Suppressor macrophage treated with lipopolysaccharide for 4 hours (primary cell): ENCODE results near the gene IQCN.
A peak's percentile ranks its signal among the peaks of the same experiment; 100 is the strongest.
"Not testable (repeated sequence)": the region's sequence is repeated elsewhere in the genome, so short reads cannot be mapped to it uniquely, and the experiment has no call there.

Experiments used
- DNase-seq: peaks from one replicate; pipeline ENCODE4 v3.0.0-alpha.2; 2020

IQCN gene

DNA sequence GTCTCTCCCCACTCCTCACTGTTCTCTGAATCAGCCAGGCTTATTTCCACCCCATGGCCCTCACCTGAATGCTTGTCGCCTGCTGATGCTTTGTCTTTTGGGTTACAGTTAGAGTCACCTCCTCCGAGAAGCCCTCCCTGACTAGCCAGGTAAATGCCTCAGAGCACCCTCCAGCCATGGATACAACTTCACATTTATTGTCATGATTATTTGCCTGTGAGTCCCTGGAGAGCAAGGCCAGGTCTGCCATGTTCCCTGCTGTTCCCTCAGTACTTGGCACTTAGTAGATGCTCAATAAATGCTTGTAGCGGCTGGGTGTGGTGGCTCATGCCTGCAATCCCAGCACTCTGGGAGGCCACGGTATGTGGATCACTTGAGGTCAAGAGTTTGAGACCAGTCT lies 44.3 kb downstream of the IQCN start:
- DNase-seq: no peak

DNA sequence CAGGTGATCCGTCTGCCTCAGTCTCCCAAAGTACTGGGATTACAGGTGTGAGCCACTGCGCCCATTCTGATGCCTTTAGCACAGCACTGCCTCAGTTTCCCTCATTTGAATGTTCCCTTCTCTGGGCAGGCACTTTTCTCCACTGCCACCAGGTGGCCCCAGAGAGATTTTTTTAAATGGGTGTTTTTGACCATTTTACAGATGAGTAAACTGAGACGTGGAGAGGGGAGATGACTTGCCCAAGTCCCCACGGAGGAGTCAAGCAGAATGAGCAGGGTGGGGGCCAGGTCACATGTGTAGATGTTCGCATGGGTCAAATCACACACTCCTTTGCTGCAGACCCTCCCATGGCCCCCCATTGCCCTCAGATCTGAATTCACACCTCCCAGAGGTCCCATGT lies 44.8 kb downstream of the IQCN start:
- no peak for DNase-seq

DNA sequence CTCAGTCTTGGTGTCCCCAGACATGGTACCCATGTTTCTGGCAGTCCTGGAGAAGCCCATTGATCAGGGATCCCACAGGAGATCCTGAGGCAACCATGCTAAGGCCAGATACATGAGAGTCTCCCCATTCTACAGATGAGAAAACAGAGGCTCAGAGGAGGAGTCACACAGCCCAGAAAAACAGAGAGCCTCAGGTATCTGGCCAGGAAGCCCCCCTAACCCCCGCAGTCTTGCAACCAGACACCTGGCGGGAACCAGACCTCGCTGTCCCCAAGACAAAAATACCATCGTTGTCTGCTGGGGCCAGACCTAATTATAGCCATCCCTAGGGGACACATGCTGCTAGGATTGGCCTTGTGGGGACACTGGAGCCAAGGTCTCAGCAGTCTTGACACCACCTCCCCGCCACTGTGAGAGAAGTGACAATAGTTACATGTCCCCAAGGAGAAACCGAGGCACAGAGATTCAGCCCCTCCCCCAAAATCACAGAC lies 46.4 kb downstream of the IQCN start:
- DNase-seq: no peak

DNA sequence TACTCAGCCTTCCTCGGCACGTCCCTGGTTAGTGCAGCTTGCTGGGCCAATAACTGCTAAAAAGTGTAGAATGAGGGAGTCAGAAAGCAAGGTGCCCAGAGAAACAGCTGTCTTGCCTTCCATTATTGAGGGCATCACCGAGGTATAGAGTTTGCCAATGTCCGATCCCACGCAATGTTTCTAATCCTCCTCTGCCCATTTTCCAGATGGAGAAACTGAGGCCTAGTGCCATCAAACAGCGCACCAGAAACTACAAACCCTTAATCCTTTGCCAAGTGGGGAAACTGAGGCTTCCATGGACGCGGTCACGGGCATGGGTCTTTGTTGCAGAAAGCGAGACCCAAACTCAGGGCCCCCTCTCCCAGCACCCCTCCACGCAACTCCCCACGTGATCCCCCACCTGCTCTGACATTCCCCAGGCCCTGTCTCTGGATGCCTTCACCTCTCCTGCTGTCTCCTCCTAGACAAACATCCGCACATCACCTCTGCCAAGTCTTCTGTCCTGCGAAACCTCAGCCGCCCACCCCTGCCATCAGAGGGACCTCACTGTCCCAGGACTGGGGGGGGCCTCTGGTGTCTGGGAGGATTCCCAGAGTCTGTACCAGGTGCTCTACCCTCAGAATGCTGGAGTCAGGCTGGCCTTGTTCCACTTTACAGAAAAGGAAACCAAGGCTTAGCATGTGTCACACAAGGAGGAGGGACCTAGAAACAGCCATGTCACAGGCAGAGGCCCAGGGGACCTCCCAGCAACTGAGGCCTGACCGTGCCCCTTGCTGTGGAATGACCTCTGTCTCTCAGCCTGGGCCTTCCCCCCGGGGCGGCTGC lies 47.1 kb downstream of the IQCN start:
- DNase-seq: no peak

DNA sequence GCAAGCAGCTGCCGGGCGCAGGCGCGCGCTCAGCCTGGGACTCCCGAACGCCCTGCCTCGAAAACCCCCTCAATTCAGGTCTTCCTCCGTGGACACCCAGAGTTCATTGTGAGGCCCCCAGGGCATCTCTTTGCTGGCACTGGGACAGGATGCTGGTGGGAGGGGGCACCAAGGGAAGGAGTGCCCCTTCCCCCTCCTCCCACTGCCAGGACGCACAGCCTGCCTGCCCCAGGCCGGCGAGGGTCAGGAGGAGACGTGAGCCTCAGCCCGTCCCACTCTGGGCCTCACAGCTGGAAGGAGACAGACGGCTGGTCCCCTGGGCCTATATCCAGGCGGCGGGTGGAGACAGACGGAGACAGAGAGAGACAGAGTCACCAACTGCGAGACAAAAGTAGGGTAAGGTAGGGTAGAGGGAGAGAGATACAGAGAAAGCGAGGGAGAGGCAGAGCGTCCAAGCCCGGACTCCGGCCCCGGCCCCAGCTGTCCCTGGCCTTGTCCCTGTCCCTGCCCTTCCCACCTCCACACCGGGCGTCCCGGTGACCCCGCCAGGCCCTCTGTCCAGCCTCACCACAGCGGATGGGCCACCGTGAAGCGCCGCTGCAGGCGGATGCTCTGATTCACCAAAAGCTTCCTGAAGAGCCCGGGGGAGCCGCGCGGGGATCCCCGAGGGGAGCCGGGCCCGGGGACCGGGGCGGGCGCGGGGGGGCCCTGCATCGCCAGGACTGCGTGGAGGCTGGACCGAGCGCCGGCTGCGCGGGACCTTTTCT lies 48.4 kb downstream of the IQCN start, which contains the start of gene PDE4C:
Gene PDE4C, minus strand, starts transcription at position 737 of the 767 bp plus-strand sequence. Its CDS starts 23 bp downstream, at position 714.
- no peak for DNase-seq

DNA sequence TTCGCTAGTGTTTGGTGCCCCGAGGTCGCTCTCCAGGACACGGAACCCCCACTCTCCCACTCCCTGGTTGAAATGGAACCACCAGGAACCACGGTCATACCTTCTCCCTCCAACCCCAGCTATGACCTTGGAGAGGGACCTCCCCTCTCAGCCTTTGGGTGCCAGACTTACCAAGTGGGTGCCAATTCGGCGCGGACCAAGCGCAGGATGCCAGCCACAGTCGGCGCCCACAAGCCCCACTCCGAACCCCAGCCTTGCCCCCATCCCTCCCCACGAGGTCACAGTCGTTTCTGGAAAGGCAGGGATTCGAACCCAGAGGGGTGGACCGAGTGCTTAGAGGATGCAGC lies 48.9 kb downstream of the IQCN start:
- DNase-seq: no peak

DNA sequence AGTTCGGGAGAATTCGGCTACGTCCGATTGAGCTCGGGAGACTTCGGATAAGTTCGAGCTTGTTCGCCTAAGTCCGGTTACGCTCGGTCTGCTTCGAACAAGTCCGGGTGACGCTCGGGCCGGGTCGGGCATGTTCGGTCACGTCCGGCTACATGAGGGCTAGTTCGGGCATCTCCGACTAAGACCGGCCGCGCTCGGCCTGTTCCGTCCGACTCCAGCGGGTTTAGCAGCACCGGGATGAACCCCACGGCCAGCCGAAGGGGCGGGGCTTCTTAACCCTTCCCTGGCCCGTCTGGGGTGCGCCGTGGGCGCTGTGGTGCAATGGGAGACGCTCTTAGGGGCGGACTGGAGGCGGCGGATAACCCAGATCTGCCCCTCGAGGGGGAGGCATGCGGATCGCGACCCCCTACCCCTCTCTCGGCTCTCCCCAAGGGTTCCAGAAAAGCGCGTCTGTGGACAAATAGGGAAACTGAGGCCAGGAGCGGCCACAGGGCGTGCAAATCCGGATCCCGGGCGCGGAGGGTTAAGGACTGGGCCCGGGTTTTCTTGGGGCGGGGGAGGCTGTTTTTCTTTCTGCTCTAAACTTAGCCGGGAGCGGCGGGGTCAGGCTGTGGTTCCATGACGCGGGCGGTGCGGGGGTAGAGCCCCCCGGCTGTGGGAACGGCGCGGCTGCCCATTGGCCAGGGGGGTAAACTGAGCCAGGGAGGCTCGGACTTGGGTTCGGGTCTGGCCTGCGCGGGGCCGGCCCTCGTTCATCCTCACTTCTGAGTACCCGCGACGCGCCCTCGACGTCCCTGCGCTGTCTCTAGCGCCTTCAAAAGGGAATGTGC lies 49.5 kb downstream of the IQCN start:
- DNase-seq: peak; percentile 99

DNA sequence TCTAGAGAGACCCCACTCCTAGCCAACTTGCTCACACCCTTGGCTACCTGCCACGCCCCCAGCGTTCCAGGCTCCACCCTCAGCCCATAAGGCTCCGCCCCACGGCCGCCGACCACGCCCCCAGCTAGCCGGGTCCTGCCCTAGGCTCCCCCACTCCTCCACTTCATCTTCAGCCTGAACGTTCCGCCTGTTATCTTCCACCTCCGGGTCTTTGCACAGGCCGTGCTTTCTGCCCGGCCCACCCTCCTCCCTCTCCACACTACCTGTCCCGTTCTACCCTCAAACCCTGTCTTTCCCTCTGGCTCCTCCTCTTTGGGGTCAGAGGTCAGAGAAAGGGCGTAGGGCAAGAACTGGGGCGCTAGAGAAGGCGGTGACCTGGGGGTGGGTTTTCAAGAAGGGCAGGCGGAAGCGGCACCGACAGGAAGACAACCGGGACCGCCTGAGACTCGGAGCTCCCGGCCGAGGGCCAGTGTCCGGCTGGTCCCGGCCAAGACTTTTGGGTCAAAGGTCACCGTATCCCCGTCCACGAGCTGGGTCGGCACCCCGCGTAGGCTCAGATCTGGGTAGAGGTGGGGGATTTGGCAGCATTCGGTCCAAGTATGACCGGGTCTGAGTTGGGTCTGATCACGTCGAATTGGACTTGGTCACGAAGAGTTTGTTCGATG lies 50.3 kb downstream of the IQCN start:
- peak; percentile 34 for DNase-seq

DNA sequence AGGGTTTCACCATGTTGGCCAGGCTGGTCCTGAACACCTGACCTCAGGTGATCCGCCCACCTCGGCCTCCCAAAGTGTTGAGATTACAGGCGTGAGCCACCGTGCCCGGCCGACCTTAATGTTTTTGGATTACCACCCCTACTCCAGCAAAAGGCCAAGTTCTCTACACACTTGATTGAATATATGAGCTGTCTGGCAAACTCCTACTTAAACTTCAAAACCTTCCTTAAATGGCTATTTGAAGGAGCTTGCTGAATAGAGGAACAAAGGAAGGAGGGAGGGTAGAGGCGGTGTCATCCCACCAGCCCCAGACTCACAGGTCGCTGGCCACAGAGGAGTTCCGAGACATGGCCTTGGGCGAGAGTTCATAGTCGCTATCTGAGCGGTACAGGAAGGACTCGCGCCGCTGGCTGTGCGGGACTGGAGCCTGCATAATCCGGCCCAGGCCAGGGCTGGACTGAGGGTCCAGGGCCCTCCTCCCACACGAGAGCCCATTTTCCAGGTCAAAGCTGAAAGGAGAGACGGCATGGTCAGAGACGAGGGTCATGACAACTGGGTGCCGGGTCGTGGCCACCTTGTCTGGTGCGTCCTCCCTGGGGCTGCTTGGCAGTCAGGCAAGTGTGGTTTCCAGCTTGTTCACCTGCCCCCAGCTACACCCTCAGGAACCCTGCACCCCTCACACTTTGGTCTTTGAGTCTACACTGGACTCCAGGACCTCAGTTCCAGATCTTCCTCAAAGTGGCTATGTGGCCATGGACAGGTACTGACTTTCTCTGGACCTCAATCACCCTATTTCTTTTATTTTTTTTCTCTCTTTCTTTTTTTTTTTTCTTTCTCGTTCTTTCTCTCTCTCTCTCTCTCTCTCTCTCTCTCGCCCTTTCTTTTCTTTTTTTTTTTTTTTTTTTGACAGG lies 52.2 kb downstream of the IQCN start:
- no peak for DNase-seq

DNA sequence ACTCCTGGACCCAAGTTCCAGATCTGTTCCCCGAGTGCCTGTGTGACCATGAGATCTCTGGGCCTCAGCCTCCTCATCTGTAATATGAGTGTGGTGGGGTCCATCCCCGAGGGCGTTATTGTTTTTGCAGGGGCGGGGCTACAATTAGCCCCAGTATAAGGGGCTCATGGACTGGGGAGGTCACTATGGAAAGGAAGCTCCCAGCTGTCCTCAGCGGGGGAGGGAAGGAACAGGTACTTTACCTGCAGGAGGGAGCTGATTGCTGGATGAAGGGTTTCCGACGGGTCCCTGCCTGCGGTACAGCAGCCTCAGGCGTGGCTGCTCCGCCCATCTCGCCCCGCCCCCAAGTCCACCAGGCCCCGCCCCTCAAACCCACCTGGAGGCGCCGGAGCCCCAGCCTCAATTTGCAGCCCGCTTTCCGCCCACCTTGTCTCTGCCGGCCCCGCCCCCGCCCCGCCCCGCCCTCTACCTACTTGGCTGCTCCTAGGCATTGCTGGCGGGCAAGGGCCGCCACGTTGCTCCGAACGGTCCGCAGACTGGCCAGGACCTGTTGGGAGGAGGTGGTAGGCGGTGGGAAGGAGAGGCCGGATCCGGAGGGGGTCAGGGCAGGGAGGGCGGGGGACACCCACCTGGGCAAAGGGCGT lies 53.5 kb downstream of the IQCN start:
- DNase-seq: no peak

DNA sequence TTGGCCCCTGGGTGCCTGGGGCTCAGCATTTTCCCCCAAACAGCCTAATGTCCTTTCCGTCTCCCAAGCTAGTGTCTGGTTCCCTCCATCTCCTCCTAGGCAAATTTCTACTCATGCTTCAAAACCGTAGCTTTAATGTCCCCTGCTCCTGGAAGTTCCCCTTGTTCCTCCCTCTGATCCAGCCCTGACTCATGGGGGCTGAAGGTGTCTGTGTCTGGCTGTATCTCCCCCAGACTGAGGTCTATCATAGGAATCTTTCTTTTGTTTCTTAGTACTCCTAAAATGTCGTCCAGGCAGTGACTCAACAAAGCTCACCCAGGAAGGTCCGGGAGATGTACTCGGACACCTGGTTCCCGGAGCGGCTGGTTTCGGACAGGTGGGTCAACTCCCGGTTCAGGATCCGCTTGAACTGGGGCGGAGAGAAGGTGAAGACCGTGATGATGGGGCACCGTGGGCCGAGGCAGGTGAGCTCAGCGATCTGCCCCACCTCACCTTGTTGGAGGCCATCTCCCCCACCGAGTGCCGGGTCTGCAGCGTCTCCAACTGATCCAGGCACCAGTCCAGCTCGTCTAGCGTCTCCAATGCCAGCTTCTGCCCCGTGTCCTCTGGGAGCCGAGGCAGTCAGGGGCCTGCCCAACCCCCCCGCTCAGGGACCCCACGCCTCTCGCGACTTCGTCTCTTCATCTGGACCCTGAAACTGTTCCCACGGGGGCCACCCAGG lies 54.2 kb downstream of the IQCN start:
- no peak for DNase-seq

DNA sequence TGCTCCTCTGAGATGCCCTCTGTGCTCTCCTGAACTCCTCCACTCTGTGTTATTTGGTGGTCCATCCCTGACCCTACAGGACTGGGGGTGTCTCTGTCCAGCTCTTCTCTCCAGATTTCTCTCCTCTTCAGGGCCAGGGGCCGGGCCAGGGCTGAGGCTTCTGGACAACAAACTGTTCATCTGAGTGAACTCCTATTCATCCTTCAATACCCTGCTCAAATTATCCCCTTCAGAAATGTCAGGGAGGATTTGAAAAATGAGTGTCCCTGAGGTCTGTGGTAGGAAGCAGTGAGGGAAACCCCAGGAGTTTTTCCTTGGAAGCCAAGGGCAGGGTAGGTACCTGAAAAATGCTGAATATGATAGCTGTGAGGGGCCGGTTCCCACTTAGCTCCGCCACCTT lies 55.7 kb downstream of the IQCN start:
- no peak for DNase-seq

DNA sequence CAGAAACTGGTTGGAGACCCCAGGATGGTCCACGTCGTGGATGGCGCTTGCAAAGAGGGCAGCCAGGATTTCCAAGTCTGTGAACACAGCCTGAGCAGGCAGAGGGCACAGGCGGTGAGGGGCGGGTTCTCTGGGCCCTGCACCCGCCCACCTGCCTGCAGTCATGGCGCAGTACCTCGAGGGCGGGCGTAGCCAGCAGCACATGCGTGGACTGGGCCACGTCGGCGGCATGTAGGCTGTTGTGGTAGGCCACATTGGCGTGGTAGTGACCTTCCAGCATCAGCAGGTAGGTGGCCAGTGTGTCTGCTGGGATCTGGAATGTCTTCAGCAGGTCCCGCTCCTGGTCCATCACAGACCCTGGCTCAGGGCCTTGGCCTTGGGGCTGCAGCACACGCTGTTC lies 56.1 kb downstream of the IQCN start:
- DNase-seq: no peak

DNA sequence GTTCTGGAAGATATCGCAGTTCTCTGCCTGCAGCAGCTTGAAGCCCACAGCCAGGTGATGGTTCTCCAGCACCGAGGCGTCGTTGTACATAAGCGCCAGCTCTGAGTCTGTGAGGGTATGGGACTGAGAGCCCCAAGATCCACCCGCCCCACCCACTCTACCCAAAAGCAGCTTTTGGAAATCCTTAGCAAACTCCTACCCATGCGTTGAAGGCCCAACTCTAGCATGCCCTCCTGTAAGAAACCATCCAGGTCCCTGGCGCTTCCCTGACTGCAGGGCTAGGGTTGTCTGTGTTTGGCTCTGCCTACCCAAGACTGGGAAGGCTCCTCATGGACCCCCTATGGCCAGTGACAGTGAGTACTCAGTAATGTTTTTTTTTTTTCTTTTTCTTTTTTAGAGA lies 57.5 kb downstream of the IQCN start:
- DNase-seq: no peak

DNA sequence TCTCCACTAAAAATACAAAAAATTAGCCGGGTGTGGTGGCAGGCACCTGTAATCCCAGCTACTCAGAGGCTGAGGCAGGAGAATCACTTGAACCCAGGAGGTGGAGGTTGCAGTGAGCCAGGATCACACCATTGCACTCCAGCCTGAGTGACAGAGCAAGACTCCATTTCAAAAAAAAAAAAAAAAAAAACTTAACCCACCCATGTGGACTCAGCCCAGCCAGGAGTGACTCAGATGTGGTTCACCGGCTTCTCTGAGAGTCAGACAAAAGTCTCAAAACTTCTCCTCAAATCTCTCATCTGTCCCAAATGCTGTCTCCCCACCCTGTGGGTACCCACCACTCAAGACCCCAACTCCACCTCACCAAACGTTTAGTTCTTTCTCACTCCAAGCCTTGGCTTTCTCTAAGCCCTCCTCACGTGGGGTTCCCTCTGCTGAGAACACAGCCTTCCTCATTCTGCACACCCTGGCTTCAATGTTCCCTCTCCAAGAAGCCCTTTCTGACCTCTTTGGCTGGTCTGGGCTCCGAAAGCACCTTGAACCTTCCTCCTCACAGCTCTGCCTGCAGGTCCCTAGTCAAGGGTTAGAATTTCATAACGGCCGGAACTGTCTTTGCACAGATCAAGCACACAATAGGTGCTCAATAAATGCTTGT lies 59.3 kb downstream of the IQCN start:
- peak; percentile 24 for DNase-seq

DNA sequence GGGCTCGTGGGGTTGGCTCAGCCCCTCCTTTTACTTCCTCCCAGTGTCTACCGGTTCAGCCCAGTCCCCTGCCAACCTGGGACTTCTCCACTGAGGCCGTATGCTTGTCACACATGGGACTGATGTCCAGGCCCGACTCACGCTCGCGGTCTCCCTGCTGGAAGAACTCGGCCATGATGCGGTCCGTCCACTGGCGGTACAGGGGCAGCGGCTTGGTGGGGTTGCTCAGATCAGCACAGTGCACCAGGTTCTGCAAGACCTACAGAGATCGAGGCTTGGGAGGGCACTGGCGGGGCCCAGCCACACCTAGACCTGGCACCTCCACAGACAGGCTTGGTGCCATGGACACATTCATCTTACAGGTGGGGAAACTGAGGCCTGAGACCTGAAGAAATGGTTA lies 62.6 kb downstream of the IQCN start:
- no peak for DNase-seq

DNA sequence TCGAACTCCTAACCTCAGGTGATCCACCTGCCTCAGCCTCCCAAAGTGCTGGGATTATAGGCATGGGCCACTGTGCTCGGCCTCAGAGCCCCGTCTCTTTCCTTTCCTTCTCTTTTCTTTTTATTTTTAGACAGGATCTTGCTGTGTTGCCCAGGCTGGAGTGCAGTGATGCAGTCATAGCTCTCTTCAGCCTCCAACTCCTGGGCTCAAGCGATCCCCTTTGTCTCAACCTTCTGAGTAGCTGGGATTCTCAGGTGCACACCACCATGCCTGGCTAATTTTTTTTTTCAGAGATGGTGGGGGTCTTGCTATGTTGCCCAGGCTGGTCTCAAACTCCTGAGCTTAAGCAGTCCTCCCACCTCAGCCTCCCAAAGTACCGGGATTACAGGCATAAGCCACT lies 64.3 kb downstream of the IQCN start:
- DNase-seq: not testable (repeated sequence)

DNA sequence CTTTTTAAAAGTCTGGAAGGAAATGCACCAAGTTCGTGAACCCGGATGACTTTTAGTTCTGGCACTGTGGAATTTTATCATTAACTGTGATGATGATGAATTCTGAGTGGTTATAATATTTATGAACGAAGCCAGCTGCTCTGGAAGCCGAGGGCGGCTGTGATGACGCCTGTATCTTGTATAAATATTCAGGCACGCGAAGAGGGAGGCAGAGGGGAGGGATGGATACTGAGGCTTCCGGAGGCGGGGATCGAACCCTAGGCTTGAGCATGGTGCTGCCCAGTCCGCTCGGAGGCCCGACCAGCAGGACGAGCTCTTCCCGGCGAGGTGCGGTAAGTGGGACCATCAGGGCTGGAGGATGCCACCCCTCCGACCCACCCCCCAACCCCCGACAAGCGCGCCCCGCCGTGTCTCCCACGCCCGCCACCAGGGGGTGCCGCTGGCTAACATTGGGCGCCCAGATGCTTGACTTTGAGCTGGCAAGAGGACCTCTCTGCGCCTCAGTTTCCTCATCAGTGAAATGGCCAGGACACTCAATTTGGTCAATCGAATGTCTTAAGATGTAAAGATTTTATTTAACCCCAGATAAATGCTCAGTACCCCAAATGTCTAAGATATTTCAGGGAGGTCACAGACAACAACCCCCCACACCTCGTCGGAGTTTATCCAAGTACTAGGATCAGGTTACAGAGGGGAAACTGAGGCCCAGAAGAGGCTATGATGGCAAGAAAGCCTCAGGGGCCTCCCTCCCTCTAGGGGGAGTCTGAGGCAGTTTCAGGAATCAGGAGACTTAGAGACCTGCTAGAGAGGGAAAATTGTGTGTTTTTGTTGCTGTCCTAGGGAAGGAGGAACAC lies 65.9 kb downstream of the IQCN start:
- peak; percentile 56 for DNase-seq
